Right lobe of liver (tissue), 4 donors: ENCODE results near the gene TRIOBP.

Experiments
- POLR2A ChIP-seq: fragments of 450-650 bp; IDR thresholded peaks from one replicate; pipeline ENCODE4 v1.6.1; 2017; ENCODE audit warnings: antibody characterized with exemption, mild to moderate bottlenecking
- TF ChIP-seq, protein P1 (sequence below), 4 donors: fragments of 200-600 bp in 3 of 4; fragments of 450-650 bp in 1 of 4; IDR thresholded peaks; one replicate each; pipeline versions ENCODE4 v1.5.1 to v1.8.0; 2016 to 2022; ENCODE audit warnings: antibody characterized with exemption in 4 of 4, mild to moderate bottlenecking in 2 of 4
- donor health status: DM: no; HTN: no; CAD: no.
- donor health status: DM: no; HTN: no; CAD: no.
- donor health status: DM: no; HTN: yes; CAD: no.

GRCh38 chr22:37677493-37677974 lies 19.3 kb upstream of the TRIOBP start:
- TF ChIP-seq, protein P1, sequence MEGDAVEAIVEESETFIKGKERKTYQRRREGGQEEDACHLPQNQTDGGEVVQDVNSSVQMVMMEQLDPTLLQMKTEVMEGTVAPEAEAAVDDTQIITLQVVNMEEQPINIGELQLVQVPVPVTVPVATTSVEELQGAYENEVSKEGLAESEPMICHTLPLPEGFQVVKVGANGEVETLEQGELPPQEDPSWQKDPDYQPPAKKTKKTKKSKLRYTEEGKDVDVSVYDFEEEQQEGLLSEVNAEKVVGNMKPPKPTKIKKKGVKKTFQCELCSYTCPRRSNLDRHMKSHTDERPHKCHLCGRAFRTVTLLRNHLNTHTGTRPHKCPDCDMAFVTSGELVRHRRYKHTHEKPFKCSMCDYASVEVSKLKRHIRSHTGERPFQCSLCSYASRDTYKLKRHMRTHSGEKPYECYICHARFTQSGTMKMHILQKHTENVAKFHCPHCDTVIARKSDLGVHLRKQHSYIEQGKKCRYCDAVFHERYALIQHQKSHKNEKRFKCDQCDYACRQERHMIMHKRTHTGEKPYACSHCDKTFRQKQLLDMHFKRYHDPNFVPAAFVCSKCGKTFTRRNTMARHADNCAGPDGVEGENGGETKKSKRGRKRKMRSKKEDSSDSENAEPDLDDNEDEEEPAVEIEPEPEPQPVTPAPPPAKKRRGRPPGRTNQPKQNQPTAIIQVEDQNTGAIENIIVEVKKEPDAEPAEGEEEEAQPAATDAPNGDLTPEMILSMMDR (IDR thresholded peaks at IDR 0.05): no peak
- TF ChIP-seq POLR2A: no peak
